ENCODE results near the gene FOXC2.

Gene FOXC2

GRCh38 chr16:86558355-86559193, 8.1 kb upstream of the FOXC2 start:
- no peak for DNase-seq

- no peak for DNase-seq
Observed at GRCh38 chr16:86559802-86560305, 6.8 kb upstream of the FOXC2 start.

GRCh38 chr16:86562356-86562755, 4.3 kb upstream of the FOXC2 start:
- DNase-seq, result no peak

- DNase-seq, result peak; percentile 67
Observed at GRCh38 chr16:86563469-86564345, 2.9 kb upstream of the FOXC2 start.

GRCh38 chr16:86565181-86565631, 1.4 kb upstream of the FOXC2 start:
- DNase-seq, result no peak

GRCh38 chr16:86565644-86566511, 751 bp upstream of the FOXC2 start:
- DNase-seq, result no peak

- no peak for DNase-seq
Observed at GRCh38 chr16:86566966-86567700, 504 bp downstream of the FOXC2 start.

GRCh38 chr16:86567701-86568581, 1.3 kb downstream of the FOXC2 start:
- DNase-seq, result no peak

- no peak for DNase-seq
Observed at GRCh38 chr16:86568677-86569623, 2.3 kb downstream of the FOXC2 start.

GRCh38 chr16:86569701-86570447, 3.2 kb downstream of the FOXC2 start:
- DNase-seq, result no peak

GRCh38 chr16:86570558-86571529, 4.2 kb downstream of the FOXC2 start:
- no peak for DNase-seq

- DNase-seq, result no peak
Observed at GRCh38 chr16:86571530-86571915, 4.9 kb downstream of the FOXC2 start.

GRCh38 chr16:86572041-86572521, 5.5 kb downstream of the FOXC2 start:
- no peak for DNase-seq

GRCh38 chr16:86572606-86573005, 6.0 kb downstream of the FOXC2 start:
- no peak for DNase-seq

- no peak for DNase-seq
Observed at GRCh38 chr16:86573215-86573614, 6.6 kb downstream of the FOXC2 start.

GRCh38 chr16:86573646-86574508, 7.2 kb downstream of the FOXC2 start:
- no peak for DNase-seq

All from NCI-H510A (cell line).